GM12875 (cell line): ENCODE measurements around the gene FBXW4.

Experiments
- H3K4me3 ChIP-seq: one replicate; pipeline ENCODE4 v1.5.1; 2011; ENCODE audit warnings: low read depth, low read length, control low read depth
- CTCF ChIP-seq: IDR thresholded peaks from 2 replicates; pipeline ENCODE4 v1.5.1; 2011; ENCODE audit warnings: low read depth, mild to moderate bottlenecking, control low read depth, inconsistent platforms, low read length, moderate library complexity, borderline replicate concordance; ENCODE audit not compliant: insufficient read depth

The FBXW4 gene

GRCh38 chr10:101579516-101579870, 115.5 kb downstream of the FBXW4 start:
- no peak overlapping the region for H3K4me3 ChIP-seq
- TF ChIP-seq CTCF: no peak

- no peak for TF ChIP-seq CTCF
- H3K4me3 ChIP-seq: no peak overlapping the region
These were observed 116.0 kb downstream of the FBXW4 start for GRCh38 chr10:101578803-101579515.

GRCh38 chr10:101578192-101578591, 116.8 kb downstream of the FBXW4 start:
- no peak for TF ChIP-seq CTCF
- no peak overlapping the region for H3K4me3 ChIP-seq

GRCh38 chr10:101577121-101577871, 117.7 kb downstream of the FBXW4 start:
- TF ChIP-seq CTCF: no peak
- H3K4me3 ChIP-seq: no peak overlapping the region

- no peak overlapping the region for H3K4me3 ChIP-seq
- no peak for TF ChIP-seq CTCF
These were observed 118.6 kb downstream of the FBXW4 start for GRCh38 chr10:101576211-101576863.

- H3K4me3 ChIP-seq: no peak overlapping the region
These were observed 119.3 kb downstream of the FBXW4 start for GRCh38 chr10:101575580-101576210.

More at GRCh38 chr10:101575580-101576210, 119.3 kb downstream of the FBXW4 start:
- TF ChIP-seq CTCF: no peak
